ENCODE measurements around the gene DGUOK.

DGUOK gene

DNA sequence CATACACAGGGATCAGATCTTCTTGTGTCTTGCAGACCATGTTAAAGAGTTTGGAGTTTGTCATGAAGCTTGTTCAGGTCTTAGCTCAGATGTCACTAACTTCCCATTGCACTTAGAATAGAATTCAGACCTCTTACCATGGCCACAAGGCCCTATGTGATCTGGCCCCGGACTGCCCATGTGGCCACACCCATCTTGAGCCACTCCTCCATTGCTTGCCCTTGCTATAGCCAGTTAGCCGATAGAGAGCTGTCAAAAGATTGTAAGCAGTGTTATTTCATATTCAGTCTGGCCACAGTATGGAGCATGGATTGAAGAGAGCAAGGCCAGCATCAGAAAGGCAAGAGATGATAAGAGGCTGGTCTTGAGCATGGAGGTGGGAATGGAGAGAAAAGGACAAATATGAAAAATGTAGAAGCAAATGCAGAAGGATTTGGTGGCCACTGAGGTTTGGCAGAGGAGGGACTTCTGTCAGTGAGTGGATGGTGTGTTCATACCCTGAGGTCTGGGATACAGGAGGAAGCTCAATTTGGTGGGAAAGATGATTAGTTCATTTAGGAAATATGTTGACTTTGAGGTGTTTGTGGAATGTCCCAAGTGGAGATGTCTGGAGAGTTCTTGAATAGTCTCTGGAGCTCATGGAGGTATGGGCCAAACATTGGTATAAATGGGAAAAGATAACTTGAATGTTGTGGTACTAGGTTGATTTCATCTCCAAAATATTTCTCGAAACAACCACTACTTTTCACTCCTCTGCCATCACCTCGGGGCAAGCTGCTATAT, 10.6 kb downstream of the DGUOK start:
- no peak overlapping the region for H3K23ac ChIP-seq (ENCODE audit: low read length)
- H3K27me3 ChIP-seq (ENCODE audit: insufficient read depth, low read length) = no peaks in the 10 kb centered on the region
- peak; percentile 48 to 83 for DNase-seq
- H3K79me2 ChIP-seq (ENCODE audit: control insufficient read depth, insufficient read depth, low read length, poor library complexity) = no peaks in the 10 kb centered on the region
- no peak overlapping the region for H2BK12ac ChIP-seq (ENCODE audit: low read length)
- no peak overlapping the region for H3K27ac ChIP-seq (ENCODE audit: low read depth, low read length)
- no CpG with 5 or more reads among the region's 4 CpGs for WGBS (ENCODE audit: extremely low coverage, insufficient coverage, insufficient read length)
- H3K9ac ChIP-seq (ENCODE audit: low read length) = no peak overlapping the region
- no peaks in the 10 kb centered on the region for H3K4me1 ChIP-seq (ENCODE audit: control insufficient read depth in 1 of 2, insufficient read depth in 2 of 2, low read length in 2 of 2)
- H3K36me3 ChIP-seq (ENCODE audit: control insufficient read depth in 1 of 2, insufficient read depth in 2 of 2, low read length in 2 of 2) = peaks cover 2 to 12% of the 10 kb centered on the region in 2 experiments
- no peak overlapping the region for H2BK5ac ChIP-seq (ENCODE audit: low read depth, low read length, poor library complexity)
- H2AK5ac ChIP-seq (ENCODE audit: low read length) = no peak overlapping the region
- H3K4me2 ChIP-seq (ENCODE audit: low read length) = no peak overlapping the region
- H2BK120ac ChIP-seq (ENCODE audit: insufficient read depth, low read length, poor library complexity) = no peak overlapping the region
- H3K9me3 ChIP-seq (ENCODE audit: insufficient read depth, low read depth, low read length) = no peaks in the 10 kb centered on the region
- H3K14ac ChIP-seq (ENCODE audit: low read length) = no peak overlapping the region
- H4K91ac ChIP-seq (ENCODE audit: low read depth, low read length) = no peak overlapping the region
- no peak overlapping the region for H2AFZ ChIP-seq (ENCODE audit: insufficient read depth, low read length, poor library complexity)
- H3K18ac ChIP-seq (ENCODE audit: low read length) = no peak overlapping the region
- no peaks in the 10 kb centered on the region for H3K79me1 ChIP-seq (ENCODE audit: low read length)
- no peak overlapping the region for H4K8ac ChIP-seq (ENCODE audit: low read depth, low read length)
- no peak overlapping the region for H4K12ac ChIP-seq (ENCODE audit: low read depth, low read length)
- peak overlapping the region; percentile 41 for H3K4ac ChIP-seq (ENCODE audit: low read depth, low read length)
- H3K4me3 ChIP-seq (ENCODE audit: low read depth, low read length) = no peak overlapping the region

DNA sequence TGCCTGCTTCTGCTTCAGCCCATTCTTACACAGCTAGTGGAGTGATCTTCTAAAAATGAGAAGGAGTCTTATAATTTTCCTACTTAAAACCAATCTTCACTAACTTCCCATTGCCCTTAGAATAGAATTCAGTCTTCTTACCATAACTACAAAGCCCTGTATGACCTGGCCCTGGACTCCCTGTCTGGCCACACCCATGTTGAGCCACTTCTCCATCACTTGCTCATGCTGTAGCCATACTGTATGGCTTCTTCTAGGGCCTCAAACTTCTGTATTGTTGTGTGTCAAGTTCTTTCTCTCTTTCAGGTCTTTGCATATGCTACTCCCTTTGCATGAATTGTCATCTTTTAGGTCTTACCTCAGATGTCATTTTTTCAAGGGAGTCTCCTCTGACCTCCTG, 11.2 kb downstream of the DGUOK start:
- Histone ChIP-seq H3K9me3 (ENCODE audit: insufficient read depth, low read depth, low read length) (no peaks in the 10 kb centered on the region), H2BK120ac (ENCODE audit: insufficient read depth, low read length, poor library complexity) (no peak overlapping the region), H3K27me3 (ENCODE audit: insufficient read depth, low read length) (no peaks in the 10 kb centered on the region), H2BK12ac (ENCODE audit: low read length) (no peak overlapping the region), H3K4me2 (ENCODE audit: low read length) (no peak overlapping the region), H4K91ac (ENCODE audit: low read depth, low read length) (no peak overlapping the region), H2AFZ (ENCODE audit: insufficient read depth, low read length, poor library complexity) (no peak overlapping the region), H3K4ac (ENCODE audit: low read depth, low read length) (no peak overlapping the region), H4K8ac (ENCODE audit: low read depth, low read length) (no peak overlapping the region), H3K4me1 (ENCODE audit: control insufficient read depth in 1 of 2, insufficient read depth in 2 of 2, low read length in 2 of 2) (no peaks in the 10 kb centered on the region), H3K9ac (ENCODE audit: low read length) (no peak overlapping the region), H3K27ac (ENCODE audit: low read depth, low read length) (no peak overlapping the region), H3K36me3 (ENCODE audit: control insufficient read depth in 1 of 2, insufficient read depth in 2 of 2, low read length in 2 of 2) (peaks cover 2 to 11% of the 10 kb centered on the region in 2 experiments), H3K4me3 (ENCODE audit: low read depth, low read length) (no peak overlapping the region), H2AK5ac (ENCODE audit: low read length) (no peak overlapping the region), H3K18ac (ENCODE audit: low read length) (no peak overlapping the region), H2BK5ac (ENCODE audit: low read depth, low read length, poor library complexity) (no peak overlapping the region), H4K12ac (ENCODE audit: low read depth, low read length) (no peak overlapping the region), H3K79me1 (ENCODE audit: low read length) (no peaks in the 10 kb centered on the region), H3K23ac (ENCODE audit: low read length) (no peak overlapping the region), H3K79me2 (ENCODE audit: control insufficient read depth, insufficient read depth, low read length, poor library complexity) (no peaks in the 10 kb centered on the region), H3K14ac (ENCODE audit: low read length) (no peak overlapping the region)
- DNase-seq = no peak

DNA sequence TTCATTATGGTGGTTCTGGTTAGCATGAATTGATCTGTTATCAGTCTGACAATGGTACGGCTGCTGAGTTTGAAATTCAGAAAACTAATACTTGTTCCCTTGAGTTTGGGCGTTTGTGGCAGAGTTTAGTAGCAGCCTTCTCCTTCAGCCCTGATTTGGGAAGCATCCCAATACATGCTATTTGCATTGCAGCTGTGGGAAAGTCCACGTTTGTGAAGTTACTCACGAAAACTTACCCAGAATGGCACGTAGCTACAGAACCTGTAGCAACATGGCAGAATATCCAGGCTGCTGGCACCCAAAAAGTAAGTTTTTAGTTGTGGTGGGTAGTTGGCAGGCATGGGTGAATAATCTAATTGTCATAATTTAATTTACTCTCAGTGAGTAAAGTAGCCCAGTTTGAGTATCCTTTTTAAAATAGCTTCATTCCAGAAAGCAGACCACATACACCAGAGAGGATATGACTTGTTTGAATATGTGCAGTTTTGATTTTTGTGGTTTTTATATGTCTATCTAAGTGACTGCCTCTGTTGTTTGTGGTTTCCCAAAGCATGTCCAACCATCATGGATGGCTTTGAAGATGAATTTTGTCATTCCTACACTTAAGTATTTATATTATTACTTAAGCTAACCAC, 12.2 kb downstream of the DGUOK start:
- Histone ChIP-seq H4K8ac (ENCODE audit: low read depth, low read length) (peak overlapping the region; percentile 26), H2AK5ac (ENCODE audit: low read length) (no peak overlapping the region), H4K12ac (ENCODE audit: low read depth, low read length) (no peak overlapping the region), H3K4me3 (ENCODE audit: low read depth, low read length) (no peak overlapping the region), H3K14ac (ENCODE audit: low read length) (no peak overlapping the region), H4K91ac (ENCODE audit: low read depth, low read length) (no peak overlapping the region), H2AFZ (ENCODE audit: insufficient read depth, low read length, poor library complexity) (no peak overlapping the region), H3K23ac (ENCODE audit: low read length) (no peak overlapping the region), H3K79me1 (ENCODE audit: low read length) (no peaks in the 10 kb centered on the region), H3K9me3 (ENCODE audit: insufficient read depth, low read depth, low read length) (no peaks in the 10 kb centered on the region), H2BK120ac (ENCODE audit: insufficient read depth, low read length, poor library complexity) (no peak overlapping the region), H2BK5ac (ENCODE audit: low read depth, low read length, poor library complexity) (no peak overlapping the region), H3K4me2 (ENCODE audit: low read length) (no peak overlapping the region), H3K4me1 (ENCODE audit: control insufficient read depth in 1 of 2, insufficient read depth in 2 of 2, low read length in 2 of 2) (peaks cover 0 to 2% of the 10 kb centered on the region in 2 experiments), H3K18ac (ENCODE audit: low read length) (peak overlapping the region; percentile 54), H3K79me2 (ENCODE audit: control insufficient read depth, insufficient read depth, low read length, poor library complexity) (no peaks in the 10 kb centered on the region), H3K4ac (ENCODE audit: low read depth, low read length) (peak overlapping the region; percentile 64), H3K27ac (ENCODE audit: low read depth, low read length) (no peak overlapping the region), H2BK12ac (ENCODE audit: low read length) (no peak overlapping the region), H3K9ac (ENCODE audit: low read length) (no peak overlapping the region), H3K36me3 (ENCODE audit: control insufficient read depth in 1 of 2, insufficient read depth in 2 of 2, low read length in 2 of 2) (peaks cover 4 to 11% of the 10 kb centered on the region in 2 experiments), H3K27me3 (ENCODE audit: insufficient read depth, low read length) (no peaks in the 10 kb centered on the region)
- no CpG with 5 or more reads among the region's 5 CpGs for WGBS (ENCODE audit: extremely low coverage, insufficient coverage, insufficient read length)
- DNase-seq = no peak

DNA sequence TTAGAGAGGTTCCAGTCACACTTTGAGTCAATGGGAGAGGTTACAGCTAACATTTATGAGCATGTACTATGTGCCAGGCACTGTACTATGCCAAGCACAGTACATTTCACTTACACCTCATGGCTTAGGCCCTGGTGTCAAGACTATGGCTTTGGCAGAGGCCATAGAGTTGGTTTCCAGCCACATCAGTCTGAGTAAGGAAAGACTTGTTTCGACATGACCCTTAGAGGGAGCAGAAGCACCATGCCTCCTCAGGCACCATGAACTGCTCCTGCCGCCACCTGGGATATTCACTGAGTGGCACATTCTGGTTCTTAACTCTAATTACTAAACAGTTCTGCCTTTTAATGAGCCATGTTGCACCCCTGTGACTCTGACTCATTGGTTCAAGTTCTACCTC, 12.7 kb downstream of the DGUOK start:
- no peaks in the 10 kb centered on the region for H3K27me3 ChIP-seq (ENCODE audit: insufficient read depth, low read length)
- H3K14ac ChIP-seq (ENCODE audit: low read length) = no peak overlapping the region
- H3K79me2 ChIP-seq (ENCODE audit: control insufficient read depth, insufficient read depth, low read length, poor library complexity) = no peaks in the 10 kb centered on the region
- no peak overlapping the region for H3K4me2 ChIP-seq (ENCODE audit: low read length)
- H2BK5ac ChIP-seq (ENCODE audit: low read depth, low read length, poor library complexity) = no peak overlapping the region
- H3K9ac ChIP-seq (ENCODE audit: low read length) = no peak overlapping the region
- no peak overlapping the region for H4K8ac ChIP-seq (ENCODE audit: low read depth, low read length)
- H3K79me1 ChIP-seq (ENCODE audit: low read length) = no peaks in the 10 kb centered on the region
- no peak overlapping the region for H2AFZ ChIP-seq (ENCODE audit: insufficient read depth, low read length, poor library complexity)
- no peak overlapping the region for H4K91ac ChIP-seq (ENCODE audit: low read depth, low read length)
- peaks cover 0 to 2% of the 10 kb centered on the region in 2 experiments for H3K4me1 ChIP-seq (ENCODE audit: control insufficient read depth in 1 of 2, insufficient read depth in 2 of 2, low read length in 2 of 2)
- H2BK12ac ChIP-seq (ENCODE audit: low read length) = no peak overlapping the region
- no peak overlapping the region for H3K18ac ChIP-seq (ENCODE audit: low read length)
- H2BK120ac ChIP-seq (ENCODE audit: insufficient read depth, low read length, poor library complexity) = no peak overlapping the region
- no peak overlapping the region for H3K23ac ChIP-seq (ENCODE audit: low read length)
- H3K4ac ChIP-seq (ENCODE audit: low read depth, low read length) = peak overlapping the region; percentile 52
- no peaks in the 10 kb centered on the region for H3K9me3 ChIP-seq (ENCODE audit: insufficient read depth, low read depth, low read length)
- WGBS (ENCODE audit: extremely low coverage, insufficient coverage, insufficient read length) = no CpG with 5 or more reads among the region's 2 CpGs
- H2AK5ac ChIP-seq (ENCODE audit: low read length) = no peak overlapping the region
- no peak overlapping the region for H3K27ac ChIP-seq (ENCODE audit: low read depth, low read length)
- no peak overlapping the region for H4K12ac ChIP-seq (ENCODE audit: low read depth, low read length)
- no peak overlapping the region for H3K4me3 ChIP-seq (ENCODE audit: low read depth, low read length)
- H3K36me3 ChIP-seq (ENCODE audit: control insufficient read depth in 1 of 2, insufficient read depth in 2 of 2, low read length in 2 of 2) = peaks cover 4 to 11% of the 10 kb centered on the region in 2 experiments
- peak; percentile 38 to 45 for DNase-seq
